ENCODE results near the gene CUL2.

GRCh38 chr10:35058134-35058533 lies 32.0 kb downstream of the CUL2 start:
- no peak for TF ChIP-seq CTCF (IDR thresholded peaks at IDR 0.05)
- TF ChIP-seq POLR2A (IDR thresholded peaks at IDR 0.05), result no peak
- TF ChIP-seq POLR2AphosphoS5 (IDR thresholded peaks at IDR 0.05; ENCODE audit: insufficient read depth in 1 of 2, low read depth in 1 of 2), result no peak
